ENCODE data around the gene HOXA6. TPM values are rescaled to one million over a fixed set of nuclear protein-coding genes. Genes with fewer than 3 reads are reported as not detected.

HOXA6 gene
- total RNA-seq, 1 experiment from 2014 or later: 12.7 TPM

GRCh38 chr7:27182861-27183681, 35.5 kb upstream of the HOXA6 start (continued):
- TF ChIP-seq RAD21 (IDR thresholded peaks at IDR 0.05; ENCODE audit: low read depth): no peak
- no peak for TF ChIP-seq REST (IDR thresholded peaks at IDR 0.05; ENCODE audit: low read depth)
- no peak for TF ChIP-seq CEBPB (IDR thresholded peaks at IDR 0.05; ENCODE audit: low read depth)

GRCh38 chr7:27182285-27182841, 34.8 kb upstream of the HOXA6 start:
- no TSS peak for BruUV-seq (replicated peaks)
- Histone ChIP-seq H3K4me2 (ENCODE audit: low read length) (no peak overlapping the region), H2AFZ (ENCODE audit: low read depth, low read length, poor library complexity, severe bottlenecking) (no peak overlapping the region), H4K20me1 (ENCODE audit: insufficient read depth) (no peaks in the 10 kb centered on the region), H3K4me1 (ENCODE audit: control insufficient read depth in 1 of 2, insufficient read depth in 2 of 2, low read length in 2 of 2) (peaks cover 30 to 54% of the 10 kb centered on the region in 2 experiments), H3K79me2 (ENCODE audit: insufficient read depth, low read length) (peaks cover 19% of the 10 kb centered on the region; the same call in 1 of the 2 replicates), H3K27ac (ENCODE audit: low read depth, low read length) (no peak overlapping the region), H3K9ac (ENCODE audit: low read length) (no peak overlapping the region), H3K4me3 (replicated peaks in 1 of 2; ENCODE audit: low read depth in 1 of 2, low read length in 2 of 2) (no peak overlapping the region), H3K36me3 (ENCODE audit: control insufficient read depth in 1 of 2, insufficient read depth in 2 of 2, low read length in 2 of 2) (no peaks in the 10 kb centered on the region), H3K9me2 (ENCODE audit: insufficient read depth) (no peaks in the 10 kb centered on the region), H3K27me3 (ENCODE audit: insufficient read depth, low read length) (no peaks in the 10 kb centered on the region), H3K9me3 (ENCODE audit: control insufficient read depth in 1 of 2, insufficient read depth in 1 of 2, low read depth in 1 of 2, low read length in 2 of 2) (no peaks in the 10 kb centered on the region)
- ATAC-seq (no peak), DNase-seq (ENCODE audit: low read depth, low spot score) (no peak)
- RAD21 ChIA-PET (ENCODE audit: low non-redundant PET in 1 of 2, low total read pairs in 2 of 2, uncharacterized antibody in 2 of 2, unreplicated experiment in 2 of 2): no interaction called here
- intact Hi-C loops (cut with micrococcal nuclease): no loop called here
- POLR2A ChIA-PET: interaction anchor here (1.6 kb wide), 1 partner anchor 14 kb away, joined by 3 read pairs; no protein-coding TSS in a partner anchor
- TF ChIP-seq JUND (IDR thresholded peaks at IDR 0.05) (no peak), SIN3A (IDR thresholded peaks at IDR 0.05; ENCODE audit: low read depth) (no peak), RAD21 (IDR thresholded peaks at IDR 0.05; ENCODE audit: low read depth) (no peak), POLR2AphosphoS5 (IDR thresholded peaks at IDR 0.05; ENCODE audit: low read depth, low read length) (no peak), MAX (IDR thresholded peaks at IDR 0.05) (no peak), YY1 (IDR thresholded peaks at IDR 0.05; ENCODE audit: extremely low read depth, insufficient replicate concordance, low read depth, low read length) (no peak), SRF (IDR thresholded peaks at IDR 0.05; ENCODE audit: low read depth) (no peak), FOSL1 (IDR thresholded peaks at IDR 0.05; ENCODE audit: low read depth) (no peak), ZBTB33 (IDR thresholded peaks at IDR 0.05; ENCODE audit: extremely low read depth, insufficient replicate concordance, low read length) (no peak), ATF3 (IDR thresholded peaks at IDR 0.05) (no peak), SP1 (IDR thresholded peaks at IDR 0.05; ENCODE audit: low read depth) (no peak), EZH2 (IDR thresholded peaks at IDR 0.05) (no peak), TCF7L2 (IDR thresholded peaks at IDR 0.05; ENCODE audit: borderline replicate concordance, extremely low read depth, insufficient read depth, insufficient read length) (no peak), CBX3 (IDR thresholded peaks at IDR 0.05; ENCODE audit: low read depth) (no peak), EGR1 (IDR thresholded peaks at IDR 0.05; ENCODE audit: low read depth) (no peak), EZH2phosphoT487 (IDR thresholded peaks at IDR 0.05; ENCODE audit: borderline replicate concordance) (no peak), ZNF274 (IDR thresholded peaks at IDR 0.05; ENCODE audit: low read depth, low read length) (no peak)
- CTCF ChIA-PET: interaction anchor here (1.4 kb wide), 1 partner anchor 14 kb away, joined by 5 read pairs; no protein-coding TSS in a partner anchor

Measured in HCT116 (cell line).